Coronary artery (tissue), 2 donors: ENCODE results near the gene CCSER1.

Experiments
- DNase-seq: peaks from one replicate; pipeline ENCODE4 v3.0.0-alpha.2; 2017; ENCODE audit warnings: low spot score
- H3K27ac ChIP-seq, 2 donors: fragments of 200-600 bp; sonication (generic); one replicate each; pipeline ENCODE4 v1.5.1; 2016 to 2019
- H3K4me3 ChIP-seq: fragments of 200-600 bp; sonication (generic); 2 replicates; pipeline ENCODE4 v1.5.1; 2016; ENCODE audit warnings: mild to moderate bottlenecking, moderate library complexity
- TF ChIP-seq, protein P1 (sequence below): fragments of 200-600 bp; sonication (generic); IDR thresholded peaks from one replicate; pipeline ENCODE4 v1.5.1; 2019; ENCODE audit warnings: antibody characterized with exemption

Gene CCSER1

DNA sequence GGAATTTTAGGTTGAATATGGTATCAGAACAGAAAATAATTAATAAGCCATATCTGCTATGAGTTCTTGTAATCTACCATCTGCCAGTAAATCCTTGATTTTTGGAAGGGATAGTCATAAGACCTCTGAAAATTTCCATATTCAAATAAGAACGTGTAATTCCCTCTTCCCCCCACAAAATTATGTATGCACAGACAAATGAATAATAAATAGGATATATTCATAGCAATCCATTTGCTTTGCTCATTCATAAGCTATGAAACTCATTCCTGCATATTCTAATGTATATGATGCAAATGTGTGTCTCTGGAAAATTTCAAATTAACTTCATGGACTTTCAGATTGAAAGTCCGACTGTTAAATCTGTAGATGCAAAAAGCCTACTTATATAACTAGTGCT is 1343.5 kb downstream of the CCSER1 start:
- no peak overlapping the region for H3K4me3 ChIP-seq
- DNase-seq = no peak
- H3K27ac ChIP-seq = no peak overlapping the region
- TF ChIP-seq, protein P1, sequence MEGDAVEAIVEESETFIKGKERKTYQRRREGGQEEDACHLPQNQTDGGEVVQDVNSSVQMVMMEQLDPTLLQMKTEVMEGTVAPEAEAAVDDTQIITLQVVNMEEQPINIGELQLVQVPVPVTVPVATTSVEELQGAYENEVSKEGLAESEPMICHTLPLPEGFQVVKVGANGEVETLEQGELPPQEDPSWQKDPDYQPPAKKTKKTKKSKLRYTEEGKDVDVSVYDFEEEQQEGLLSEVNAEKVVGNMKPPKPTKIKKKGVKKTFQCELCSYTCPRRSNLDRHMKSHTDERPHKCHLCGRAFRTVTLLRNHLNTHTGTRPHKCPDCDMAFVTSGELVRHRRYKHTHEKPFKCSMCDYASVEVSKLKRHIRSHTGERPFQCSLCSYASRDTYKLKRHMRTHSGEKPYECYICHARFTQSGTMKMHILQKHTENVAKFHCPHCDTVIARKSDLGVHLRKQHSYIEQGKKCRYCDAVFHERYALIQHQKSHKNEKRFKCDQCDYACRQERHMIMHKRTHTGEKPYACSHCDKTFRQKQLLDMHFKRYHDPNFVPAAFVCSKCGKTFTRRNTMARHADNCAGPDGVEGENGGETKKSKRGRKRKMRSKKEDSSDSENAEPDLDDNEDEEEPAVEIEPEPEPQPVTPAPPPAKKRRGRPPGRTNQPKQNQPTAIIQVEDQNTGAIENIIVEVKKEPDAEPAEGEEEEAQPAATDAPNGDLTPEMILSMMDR = no peak

- DNase-seq = no peak
Observed at GRCh38 chr4:91471280-91471679, 1344.1 kb downstream of the CCSER1 start.

DNA sequence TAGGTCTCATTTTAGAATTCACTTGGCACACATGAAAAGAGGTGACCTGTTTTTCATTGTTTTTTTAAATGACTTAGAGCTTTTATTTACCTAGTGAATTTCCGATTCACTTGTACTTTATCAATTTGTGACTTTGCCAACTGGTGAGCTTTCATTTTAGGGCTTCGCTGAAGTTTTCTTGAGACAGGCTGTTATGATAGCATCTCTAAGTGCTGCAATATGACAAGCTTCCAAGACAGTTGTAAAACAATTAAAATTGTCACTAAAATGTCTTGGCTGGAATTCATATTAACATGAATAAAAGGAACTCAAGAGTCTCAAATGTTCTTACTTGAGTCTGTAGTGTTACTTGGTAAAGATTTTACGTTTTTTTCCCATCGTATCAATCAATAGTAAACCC is 1344.9 kb downstream of the CCSER1 start:
- TF ChIP-seq, protein P1 = no peak
- no peak overlapping the region for H3K4me3 ChIP-seq
- no peak overlapping the region for H3K27ac ChIP-seq
- DNase-seq = no peak

More at GRCh38 chr4:91471280-91471679, 1344.1 kb downstream of the CCSER1 start:
- Histone ChIP-seq H3K4me3 (no peak overlapping the region), H3K27ac (no peak overlapping the region)
- TF ChIP-seq, protein P1 = no peak

DNA sequence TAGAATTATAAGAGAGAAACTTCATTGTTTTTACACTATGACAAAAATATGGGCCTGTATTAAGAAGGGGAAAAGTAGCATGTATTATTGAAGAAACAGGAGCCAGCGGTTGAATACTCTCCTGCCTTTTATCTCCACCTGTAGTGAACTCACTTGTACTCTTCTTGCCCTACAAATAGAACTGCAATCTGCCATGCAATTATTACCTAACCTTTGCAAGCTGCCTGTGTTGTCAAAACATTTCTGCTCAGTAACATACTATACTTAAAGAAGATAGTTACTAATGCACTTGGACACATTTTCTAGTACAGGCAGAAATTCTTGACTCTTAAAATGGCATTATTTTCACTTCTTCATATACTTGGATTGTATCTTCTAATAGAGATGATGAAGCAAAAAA is 1358.2 kb downstream of the CCSER1 start:
- no peak for DNase-seq
- no peak overlapping the region for H3K4me3 ChIP-seq
- TF ChIP-seq, protein P1 = no peak
- H3K27ac ChIP-seq = no peak overlapping the region

- Histone ChIP-seq H3K4me3 (no peak overlapping the region), H3K27ac (no peak overlapping the region)
- DNase-seq = no peak
- TF ChIP-seq, protein P1 = no peak
Observed at GRCh38 chr4:91488946-91489345, 1361.8 kb downstream of the CCSER1 start.

- no peak for DNase-seq
- TF ChIP-seq, protein P1 = no peak
- H3K27ac ChIP-seq = no peak overlapping the region
- H3K4me3 ChIP-seq = no peak overlapping the region
Observed at GRCh38 chr4:91497892-91498291, 1370.7 kb downstream of the CCSER1 start.

DNA sequence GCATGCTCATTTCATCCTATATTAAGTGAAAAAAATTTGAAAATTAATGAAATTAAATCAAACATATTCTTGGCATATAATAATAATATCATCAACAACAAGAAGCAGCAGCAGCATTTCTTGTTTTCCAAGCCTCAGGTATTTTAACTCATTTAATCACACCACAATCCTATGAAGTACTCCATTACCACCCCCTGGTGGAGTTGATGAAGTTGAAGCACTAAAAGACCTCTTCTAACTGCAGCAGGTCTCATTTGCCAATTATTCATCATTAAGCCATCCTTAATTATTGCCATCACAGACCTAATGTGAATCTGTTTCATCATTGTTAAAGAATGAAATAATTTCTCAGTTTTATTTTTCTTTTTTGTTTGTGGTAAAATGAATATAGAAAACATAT is 1375.2 kb downstream of the CCSER1 start:
- no peak overlapping the region for H3K4me3 ChIP-seq
- no peak for DNase-seq
- TF ChIP-seq, protein P1 = no peak
- H3K27ac ChIP-seq = no peak overlapping the region
